ENCODE results near the gene SLC12A7. TPM values are rescaled to one million over a fixed set of nuclear protein-coding genes. Genes with fewer than 3 reads are reported as not detected.

SLC12A7 gene
- total and polyA plus RNA-seq, 9 of the 15 experiments (the other 6 are each of a cell fraction or from before 2014, with no cell fraction given), result 0.01 to 3.1 (median 0.56) TPM

- Histone ChIP-seq H3K27ac (ENCODE audit: extremely low read depth, low read depth, low read length) (no peak overlapping the region), H2AFZ (ENCODE audit: low read depth, low read length) (no peak overlapping the region), H3K36me3 (ENCODE audit: control insufficient read depth, insufficient read depth, low read length) (no peaks in the 10 kb centered on the region), H3K79me2 (ENCODE audit: control insufficient read depth, insufficient read depth, low read length) (no peaks in the 10 kb centered on the region), H3K9ac (ENCODE audit: insufficient read depth in 1 of 2, low read depth in 2 of 2, low read length in 2 of 2) (no peak overlapping the region), H4K20me1 (replicated peaks; ENCODE audit: control insufficient read depth, insufficient read depth, low read length) (peaks cover 6% of the 10 kb centered on the region; the same call in 1 of the 2 replicates), H3K4me2 (ENCODE audit: insufficient read depth, low read length) (no peak overlapping the region), H3K9me1 (ENCODE audit: control insufficient read depth, insufficient read depth, low read length) (no peaks in the 10 kb centered on the region), H3K4me1 (replicated peaks in 1 of 2; ENCODE audit: control insufficient read depth in 2 of 2, insufficient read depth in 2 of 2, low read length in 2 of 2) (peaks cover 0 to 23% of the 10 kb centered on the region in 2 experiments; a peak in 2 of 5 replicates), H3K27me3 (ENCODE audit: control insufficient read depth in 2 of 2, insufficient read depth in 2 of 2, low read length in 2 of 2) (peaks cover 25 to 61% of the 10 kb centered on the region in 2 experiments; a peak in 4 of 5 replicates), H3K9me3 (replicated peaks; ENCODE audit: control insufficient read depth, insufficient read depth, low read depth, low read length) (no peaks in the 10 kb centered on the region; the same call in 1 of the 2 replicates), H3K4me3 (no peak overlapping the region)
- DNase-seq (ENCODE audit: extremely low read depth in 1 of 4, low spot score in 3 of 4) (no peak), ATAC-seq (no peak), FAIRE-seq (no peak)
- ChIA-PET CTCF (ENCODE audit: low intra/inter-chr PET ratio) (no interaction called here), POLR2A (interaction anchor here (1.0 kb wide), 1 partner anchor 17 kb away, joined by 3 read pairs; no protein-coding TSS in a partner anchor)
- no TSS peak for BruUV-seq (replicated peaks)
- intact Hi-C loops (cut with micrococcal nuclease) (no loop called here), in situ Hi-C loops (cut with MboI) (no loop called here)
- 9% methylated on average over 21 of the region's 22 CpGs for WGBS (ENCODE audit: insufficient coverage, low coverage, missing lambda C conversion rate)
- TF ChIP-seq DACH1 (IDR thresholded peaks at IDR 0.05; ENCODE audit: partially characterized antibody) (no peak), SREBF1 (IDR thresholded peaks at IDR 0.05; ENCODE audit: borderline replicate concordance, low read depth, low read length) (no peak), SMARCB1 (IDR thresholded peaks at IDR 0.05; ENCODE audit: insufficient read length, low read depth) (no peak), ZNF696 (CRISPR knock-in tag; conservative IDR thresholded peaks at IDR 0.05) (no peak), SAFB (IDR thresholded peaks at IDR 0.05; ENCODE audit: borderline replicate concordance, low read depth, low read length) (no peak), TCFL5 (CRISPR knock-in tag; conservative IDR thresholded peaks at IDR 0.05) (no peak), FUS (optimal IDR thresholded peaks at IDR 0.05; ENCODE audit: low read depth, low read length) (no peak), NR3C1 (CRISPR knock-in tag; IDR thresholded peaks at IDR 0.05) (no peak), CEBPG (CRISPR knock-in tag; IDR thresholded peaks at IDR 0.05) (no peak), CEBPG (tag; conservative IDR thresholded peaks at IDR 0.05 in 1 of 2, IDR thresholded peaks at IDR 0.05 in 1 of 2) (no peak), ZNF134 (CRISPR knock-in tag; conservative IDR thresholded peaks at IDR 0.05) (no peak), ZNF165 (CRISPR knock-in tag; IDR thresholded peaks at IDR 0.05; ENCODE audit: borderline replicate concordance) (no peak)
- TF ChIP-seq, protein P1, sequence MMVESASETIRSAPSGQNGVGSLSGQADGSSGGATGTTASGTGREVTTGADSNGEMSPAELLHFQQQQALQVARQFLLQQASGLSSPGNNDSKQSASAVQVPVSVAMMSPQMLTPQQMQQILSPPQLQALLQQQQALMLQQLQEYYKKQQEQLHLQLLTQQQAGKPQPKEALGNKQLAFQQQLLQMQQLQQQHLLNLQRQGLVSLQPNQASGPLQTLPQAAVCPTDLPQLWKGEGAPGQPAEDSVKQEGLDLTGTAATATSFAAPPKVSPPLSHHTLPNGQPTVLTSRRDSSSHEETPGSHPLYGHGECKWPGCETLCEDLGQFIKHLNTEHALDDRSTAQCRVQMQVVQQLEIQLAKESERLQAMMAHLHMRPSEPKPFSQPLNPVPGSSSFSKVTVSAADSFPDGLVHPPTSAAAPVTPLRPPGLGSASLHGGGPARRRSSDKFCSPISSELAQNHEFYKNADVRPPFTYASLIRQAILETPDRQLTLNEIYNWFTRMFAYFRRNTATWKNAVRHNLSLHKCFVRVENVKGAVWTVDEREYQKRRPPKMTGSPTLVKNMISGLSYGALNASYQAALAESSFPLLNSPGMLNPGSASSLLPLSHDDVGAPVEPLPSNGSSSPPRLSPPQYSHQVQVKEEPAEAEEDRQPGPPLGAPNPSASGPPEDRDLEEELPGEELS (CRISPR knock-in tag; IDR thresholded peaks at IDR 0.05; ENCODE audit: borderline replicate concordance), result no peak
- TF ChIP-seq, protein P2, sequence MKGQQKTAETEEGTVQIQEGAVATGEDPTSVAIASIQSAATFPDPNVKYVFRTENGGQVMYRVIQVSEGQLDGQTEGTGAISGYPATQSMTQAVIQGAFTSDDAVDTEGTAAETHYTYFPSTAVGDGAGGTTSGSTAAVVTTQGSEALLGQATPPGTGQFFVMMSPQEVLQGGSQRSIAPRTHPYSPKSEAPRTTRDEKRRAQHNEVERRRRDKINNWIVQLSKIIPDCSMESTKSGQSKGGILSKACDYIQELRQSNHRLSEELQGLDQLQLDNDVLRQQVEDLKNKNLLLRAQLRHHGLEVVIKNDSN (CRISPR knock-in tag; IDR thresholded peaks at IDR 0.05), result no peak
Measured at GRCh38 chr5:1036504-1037122, 75.2 kb downstream of the SLC12A7 start.

All from K562 (cell line).